Activated CD4-positive, alpha-beta memory T cell treated with anti-CD3 and anti-CD28 coated beads, Interleukin-2, amount 10 ng/mL, durations not matched to agents 7 days and 5 days (primary cell): ENCODE data around the gene GZMM. TPM values are rescaled to one million over a fixed set of nuclear protein-coding genes. Genes with fewer than 3 reads are reported as not detected.

Experiments used
- CTCF ChIA-PET: fragments of 350-600 bp; sonication (Branson Sonifier 250); formaldehyde crosslinking; loops from one replicate; lab custom pipeline; 2021; ENCODE audit warnings: antibody characterized with exemption, inconsistent platforms; lab: Charles Lee
- POLR2A ChIA-PET: fragments of 350-600 bp; sonication (Branson Sonifier 250); formaldehyde crosslinking; loops from one replicate; lab custom pipeline; 2021; ENCODE audit warnings: antibody characterized with exemption; lab: Charles Lee
- DNase-seq: peaks from one replicate; pipeline ENCODE4 v3.0.0-alpha.2; 2020
- H3K27ac Mint-ChIP-seq: one replicate; pipeline ENCODE4 v1.8.0; 2021; ENCODE audit warnings: mild to moderate bottlenecking, mixed read lengths
- H3K27me3 Mint-ChIP-seq: one replicate; pipeline ENCODE4 v1.8.0; 2021; ENCODE audit warnings: mixed read lengths
- H3K36me3 Mint-ChIP-seq: one replicate; pipeline ENCODE4 v1.8.0; 2021; ENCODE audit warnings: low read depth, mixed read lengths
- H3K4me1 Mint-ChIP-seq: one replicate; pipeline ENCODE4 v1.8.0; 2021; ENCODE audit warnings: mixed read lengths
- H3K4me3 Mint-ChIP-seq: one replicate; pipeline ENCODE4 v1.8.0; 2021; ENCODE audit warnings: mild to moderate bottlenecking, mixed read lengths
- H3K9me3 Mint-ChIP-seq: one replicate; pipeline ENCODE4 v1.8.0; 2021; ENCODE audit warnings: mixed read lengths
- total RNA-seq, 2 experiments: library from RNA; stranded (reverse); gene quantifications; one replicate each; pipeline ENCODE4 v1.2.3, GENCODE V29; 2021

The GZMM gene
- total RNA-seq, 2 experiments from 2014 or later = 45.1 to 45.2 TPM

DNA sequence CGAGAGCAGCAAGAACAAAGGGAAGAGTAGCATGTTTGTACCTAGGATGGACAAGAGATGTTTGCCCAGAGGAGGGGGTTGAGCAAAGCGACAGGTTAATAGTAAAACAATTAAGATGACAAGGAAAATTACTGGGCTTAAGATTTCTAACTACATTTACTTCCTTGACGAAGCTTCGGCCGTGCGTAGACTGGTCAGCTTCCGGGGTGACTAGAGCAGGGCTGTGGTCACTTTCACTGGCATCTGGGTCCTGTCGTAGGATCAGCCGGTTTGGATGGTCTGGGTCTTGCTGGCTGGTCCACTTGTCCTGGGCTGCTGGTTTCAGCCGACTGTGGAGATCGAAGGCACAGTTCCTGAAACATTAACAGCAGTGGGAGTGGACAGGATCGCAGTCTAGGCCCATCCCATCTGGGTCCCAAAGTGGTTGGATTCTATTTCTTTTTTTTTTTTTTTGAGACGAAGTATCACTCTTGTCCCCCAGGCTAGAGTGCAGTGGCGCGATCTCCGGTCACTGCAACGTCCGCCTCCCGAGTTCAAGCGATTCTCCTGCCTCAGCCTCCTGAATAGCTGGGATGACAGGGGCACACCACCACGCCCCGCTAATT lies 23.5 kb downstream of the GZMM start:
- CTCF ChIA-PET = no interaction called here
- Mint-ChIP-seq H3K4me1 (peaks cover 15% of the 10 kb centered on the region), H3K9me3 (no peaks in the 10 kb centered on the region), H3K4me3 (no peak overlapping the region), H3K27me3 (no peaks in the 10 kb centered on the region), H3K27ac (no peak overlapping the region), H3K36me3 (no peaks in the 10 kb centered on the region)
- no peak for DNase-seq
- POLR2A ChIA-PET = no interaction called here

DNA sequence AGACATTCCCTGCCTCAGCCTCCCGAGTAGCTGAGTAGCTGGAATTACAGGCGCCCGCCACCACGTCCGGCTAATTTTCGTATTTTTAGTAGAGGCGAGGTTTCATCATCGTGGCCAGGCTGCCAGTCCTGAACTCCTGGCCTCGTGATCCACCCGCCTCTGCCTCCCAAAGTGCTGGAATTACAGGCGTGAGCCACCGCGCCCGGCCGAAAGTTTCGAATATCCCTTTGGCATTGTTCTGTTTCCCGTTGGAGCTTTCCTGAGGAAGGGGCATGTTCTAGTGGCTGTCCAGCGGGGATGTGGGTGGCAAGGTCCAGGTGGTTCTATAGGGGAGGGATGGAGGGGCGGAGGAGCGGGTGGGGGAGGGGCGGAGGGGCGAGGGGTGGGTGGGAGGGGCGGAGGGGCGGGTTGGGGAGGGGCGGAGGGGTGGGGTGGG lies 26.4 kb downstream of the GZMM start:
- no peak for DNase-seq
- H3K9me3 Mint-ChIP-seq = no peaks in the 10 kb centered on the region
- peaks cover 33% of the 10 kb centered on the region for H3K4me1 Mint-ChIP-seq
- H3K4me3 Mint-ChIP-seq = peak overlapping the region; percentile 61
- H3K27ac Mint-ChIP-seq = peak overlapping the region; percentile 77
- POLR2A ChIA-PET = interaction anchor here (1.4 kb wide), 1 partner anchor 38 kb away, joined by 6 read pairs; the partner anchor contains the start of gene CDC34
- CTCF ChIA-PET = interaction anchor here (0.8 to 2.3 kb wide), 2 partner anchors 59 to 293 kb away, joined by 3 to 7 read pairs; no protein-coding TSS in a partner anchor
- H3K27me3 Mint-ChIP-seq = no peaks in the 10 kb centered on the region
- no peaks in the 10 kb centered on the region for H3K36me3 Mint-ChIP-seq

DNA sequence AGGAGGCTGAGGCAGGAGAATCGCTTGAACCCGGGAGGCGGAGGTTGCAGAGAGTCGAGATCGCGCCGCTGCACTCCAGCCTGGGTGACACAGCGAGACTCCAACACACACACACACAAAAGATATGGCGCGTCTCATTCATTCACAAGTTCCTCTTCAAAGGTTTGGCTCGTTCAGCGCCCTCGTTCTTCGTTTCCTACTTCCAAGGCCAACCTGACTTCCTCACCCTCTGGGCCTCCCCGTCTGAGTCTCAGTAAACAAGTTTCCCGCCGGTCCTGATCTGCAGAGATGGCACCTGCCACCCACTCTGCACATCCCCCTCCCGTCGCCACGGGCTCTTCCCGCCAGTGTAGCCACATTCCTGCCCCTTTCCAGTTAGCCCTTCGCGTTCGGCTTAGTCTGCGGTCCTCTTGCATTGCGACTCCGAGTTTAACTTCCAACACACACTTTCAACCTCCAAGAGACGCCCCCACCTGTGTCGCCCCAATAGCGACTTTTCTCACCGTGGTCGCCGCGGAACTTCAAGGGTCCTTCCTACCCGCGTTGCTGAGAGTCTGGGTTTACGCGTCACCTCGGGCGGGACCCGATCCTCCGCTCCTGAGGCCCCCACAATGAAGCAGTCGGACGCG lies 27.2 kb downstream of the GZMM start:
- Mint-ChIP-seq H3K4me1 (peaks cover 36% of the 10 kb centered on the region), H3K27ac (peak overlapping the region; percentile 96), H3K9me3 (no peaks in the 10 kb centered on the region), H3K4me3 (peak overlapping the region; percentile 84), H3K27me3 (no peaks in the 10 kb centered on the region), H3K36me3 (no peaks in the 10 kb centered on the region)
- peak; percentile 62 for DNase-seq
- ChIA-PET CTCF (interaction anchor here (0.8 to 2.3 kb wide), 2 partner anchors 60 to 65 kb away, joined by 3 to 7 read pairs; no protein-coding TSS in a partner anchor), POLR2A (interaction anchor here (1.0 to 2.2 kb wide), 6 partner anchors 27 to 64 kb away, joined by 3 to 12 read pairs (median 4); partner anchors contain the start of genes CDC34, GZMM and TPGS1)

DNA sequence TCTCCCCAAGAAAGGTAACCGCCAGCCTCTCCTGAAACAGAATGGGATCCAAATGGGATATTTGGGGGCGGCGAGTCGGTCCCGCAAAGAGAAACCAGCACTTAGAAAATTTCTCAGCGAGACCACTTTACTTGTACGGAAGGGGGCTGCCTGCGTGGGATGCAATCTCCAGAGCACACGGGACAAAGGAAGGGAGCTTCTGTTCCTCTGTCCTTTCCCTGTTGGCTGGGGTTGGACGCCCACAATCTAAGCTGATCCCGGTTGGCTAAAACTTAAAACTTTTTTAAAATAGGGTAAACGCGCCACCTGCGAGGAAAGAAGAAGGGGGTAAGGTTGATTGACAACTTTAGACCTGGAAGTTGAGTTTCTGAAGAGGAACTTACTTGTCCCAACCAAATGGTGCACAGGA lies 27.7 kb downstream of the GZMM start:
- H3K9me3 Mint-ChIP-seq = no peaks in the 10 kb centered on the region
- CTCF ChIA-PET = interaction anchor here (0.8 to 2.3 kb wide), 2 partner anchors 61 to 65 kb away, joined by 3 to 7 read pairs; no protein-coding TSS in a partner anchor
- no peak for DNase-seq

DNA sequence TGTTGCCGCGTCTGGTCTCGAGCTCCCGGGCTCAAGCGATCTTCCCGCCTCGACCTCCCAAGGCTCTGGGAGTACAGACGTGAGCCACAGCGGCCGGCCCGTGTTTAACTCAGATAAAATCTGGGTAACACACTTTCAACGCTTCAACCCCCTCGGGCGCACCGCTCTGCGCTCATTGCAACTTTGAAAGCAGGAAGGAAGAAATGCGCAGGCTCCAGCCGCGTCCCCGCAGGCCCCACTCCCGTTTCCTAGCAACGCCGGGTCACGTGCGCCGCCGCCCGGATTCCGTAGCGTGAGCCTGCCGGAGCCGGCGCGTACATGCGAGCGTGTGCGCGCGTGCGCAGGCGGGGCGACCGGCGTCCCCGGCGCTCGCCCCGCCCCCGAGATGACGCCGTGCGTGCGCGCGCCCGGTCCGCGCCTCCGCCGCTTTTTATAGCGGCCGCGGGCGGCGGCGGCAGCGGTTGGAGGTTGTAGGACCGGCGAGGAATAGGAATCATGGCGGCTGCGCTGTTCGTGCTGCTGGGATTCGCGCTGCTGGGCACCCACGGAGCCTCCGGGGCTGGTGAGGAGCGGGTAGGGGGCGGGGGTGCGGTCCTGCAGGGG lies 28.4 kb downstream of the GZMM start, which contains the start of gene BSG:
Gene BSG (plus strand): TSS at position 457 of the 603 bp plus-strand sequence. CDS start 39 bp downstream, at position 496.
- Mint-ChIP-seq H3K4me1 (peaks cover 47% of the 10 kb centered on the region), H3K9me3 (no peaks in the 10 kb centered on the region), H3K36me3 (no peaks in the 10 kb centered on the region), H3K4me3 (peak within 1 kb of the TSS; percentile 84), H3K27me3 (no peaks in the 10 kb centered on the region), H3K27ac (peak within 1 kb of the TSS; percentile 96)
- ChIA-PET CTCF (interaction anchor here (0.9 to 2.3 kb wide), 3 partner anchors 42 to 66 kb away, joined by 3 to 7 read pairs (median 3); partner anchors contain the start of gene TPGS1), POLR2A (interaction anchor here (0.7 to 2.2 kb wide), 12 partner anchors 12 to 226 kb away, joined by 3 to 12 read pairs (median 4); partner anchors contain the start of genes CDC34, GZMM, RNF126 and TPGS1)
- peak; percentile 99 for DNase-seq

More for the DNA sequence above, 27.7 kb downstream of the GZMM start:
- Mint-ChIP-seq H3K27me3 (no peaks in the 10 kb centered on the region), H3K36me3 (no peaks in the 10 kb centered on the region), H3K4me3 (peak overlapping the region; percentile 84), H3K4me1 (peaks cover 41% of the 10 kb centered on the region), H3K27ac (peak overlapping the region; percentile 96)
- POLR2A ChIA-PET = interaction anchor here (1.0 to 2.2 kb wide), 7 partner anchors 28 to 226 kb away, joined by 3 to 12 read pairs (median 3); partner anchors contain the start of genes CDC34, GZMM and TPGS1

DNA sequence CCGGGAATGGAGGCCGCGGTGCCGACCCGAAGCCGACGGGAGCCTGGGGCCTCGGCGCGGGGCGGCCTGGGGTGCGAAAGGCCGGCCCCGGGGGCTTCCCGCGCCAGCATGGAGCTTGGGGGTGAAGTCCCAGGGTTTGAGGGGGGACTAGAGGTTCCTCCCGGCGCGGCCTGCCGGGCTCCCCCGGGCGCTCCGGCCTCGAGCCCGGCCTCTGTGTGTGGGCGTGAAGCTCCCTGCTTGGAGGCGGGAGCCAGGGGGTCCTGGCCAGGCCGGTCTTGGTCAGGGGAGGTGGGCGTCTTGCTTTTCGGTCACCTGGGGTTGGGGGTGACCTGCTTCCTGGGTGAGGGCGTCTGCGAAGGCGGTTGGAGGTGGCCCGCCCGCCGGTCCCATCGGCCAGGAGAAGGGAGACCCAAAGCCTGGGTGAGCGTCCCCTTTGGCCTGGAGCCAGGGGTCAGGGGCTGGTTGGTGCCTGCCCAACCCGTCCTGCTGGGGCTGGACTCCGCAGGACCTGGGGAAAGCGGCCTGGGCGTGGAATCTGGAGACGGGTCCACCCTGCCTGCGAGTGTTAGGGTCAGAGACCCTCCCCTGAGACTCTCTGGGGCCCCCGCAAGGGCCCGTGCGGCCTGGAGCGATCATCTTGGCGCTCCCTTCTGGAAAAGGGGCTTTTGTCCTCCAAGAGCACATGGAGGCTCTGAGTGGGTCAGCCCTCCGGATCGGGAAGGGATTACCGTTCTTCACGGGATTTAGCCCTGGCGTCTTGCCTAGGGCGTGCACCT lies 29.1 kb downstream of the GZMM start:
- ChIA-PET CTCF (interaction anchor here (0.9 to 1.1 kb wide), 2 partner anchors 42 to 66 kb away, joined by 3 read pairs; partner anchors contain the start of gene TPGS1), POLR2A (interaction anchor here (0.6 to 2.2 kb wide), 9 partner anchors 11 to 463 kb away, joined by 3 to 12 read pairs (median 4); partner anchors contain the start of genes CDC34, RNF126 and TPGS1)

DNA sequence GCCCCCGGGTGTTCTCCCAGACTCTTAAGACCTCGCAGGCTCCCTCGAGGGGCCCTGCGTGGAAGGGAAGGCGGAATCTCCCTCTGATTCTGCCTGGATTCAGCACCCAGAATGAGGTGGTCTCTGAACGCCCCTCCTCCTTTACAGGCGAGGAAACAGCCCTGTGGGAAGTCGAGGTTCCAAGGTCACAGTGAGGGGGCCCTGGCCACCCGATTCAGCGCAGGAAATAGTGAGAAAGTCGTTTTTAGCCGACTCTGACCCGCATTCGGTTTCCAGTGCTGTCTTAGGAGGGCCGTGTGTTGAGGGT lies 29.6 kb downstream of the GZMM start:
- H3K27ac Mint-ChIP-seq = peak overlapping the region; percentile 68
- H3K9me3 Mint-ChIP-seq = no peaks in the 10 kb centered on the region
- peaks cover 2% of the 10 kb centered on the region for H3K36me3 Mint-ChIP-seq
- CTCF ChIA-PET = no interaction called here
- no peak for DNase-seq
- POLR2A ChIA-PET = interaction anchor here (1.5 kb wide), 1 partner anchor 11 kb away, joined by 4 read pairs; no protein-coding TSS in a partner anchor
- no peaks in the 10 kb centered on the region for H3K27me3 Mint-ChIP-seq
- H3K4me1 Mint-ChIP-seq = peaks cover 51% of the 10 kb centered on the region
- peak overlapping the region; percentile 84 for H3K4me3 Mint-ChIP-seq

More for the DNA sequence above, 29.1 kb downstream of the GZMM start:
- Mint-ChIP-seq H3K4me1 (peaks cover 49% of the 10 kb centered on the region), H3K4me3 (peak overlapping the region; percentile 84), H3K9me3 (no peaks in the 10 kb centered on the region), H3K36me3 (no peaks in the 10 kb centered on the region), H3K27ac (peak overlapping the region; percentile 68), H3K27me3 (no peaks in the 10 kb centered on the region)
- DNase-seq = peak; percentile 35

DNA sequence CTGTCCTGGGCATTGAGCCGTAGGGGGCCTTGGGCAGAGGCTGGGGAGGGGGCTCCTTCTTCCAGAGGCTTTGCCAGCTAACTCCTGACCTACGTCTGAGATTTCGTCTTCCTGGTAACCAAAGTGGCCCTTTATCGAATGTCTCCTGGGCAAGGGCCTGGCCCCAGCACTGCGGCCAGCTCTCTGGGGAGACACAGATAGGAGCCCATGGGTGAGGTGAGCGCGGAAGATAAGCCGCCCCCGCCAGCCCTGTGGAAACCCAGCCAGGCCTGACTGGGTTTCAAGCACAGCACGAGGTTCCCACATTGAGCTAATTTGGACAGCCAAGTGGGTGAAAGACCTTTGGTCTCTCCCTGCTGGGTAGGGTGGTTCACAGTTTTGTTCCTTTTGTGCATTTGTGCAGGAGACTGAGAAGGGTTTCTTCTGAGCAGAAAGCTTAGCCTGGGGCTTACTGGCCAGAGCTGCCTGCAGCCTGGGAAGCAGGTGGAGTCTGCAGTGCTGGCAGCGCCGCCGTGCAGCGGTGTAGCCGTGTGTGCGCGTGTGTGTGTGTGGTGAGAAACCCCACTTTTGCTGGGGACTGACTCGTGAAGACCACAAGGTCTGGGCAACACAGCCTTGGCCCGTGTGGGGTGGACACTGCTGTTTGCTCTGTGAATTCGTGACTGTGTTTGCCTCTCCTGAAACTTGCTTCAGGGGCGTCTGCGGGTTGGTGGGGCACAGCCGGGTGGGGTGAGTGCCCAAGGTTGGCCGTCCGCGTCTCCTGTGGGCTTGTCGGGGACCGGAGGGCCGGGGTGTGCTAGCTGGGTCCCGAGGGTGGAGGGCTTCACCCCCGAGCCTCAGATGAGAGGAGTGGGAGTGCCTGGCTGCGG lies 31.0 kb downstream of the GZMM start:
- no peak for DNase-seq
- ChIA-PET CTCF (interaction anchor here (0.7 kb wide), 2 partner anchors 9 to 876 kb away, joined by 3 to 4 read pairs; no protein-coding TSS in a partner anchor), POLR2A (interaction anchor here (0.7 to 1.8 kb wide), 4 partner anchors 10 to 86 kb away, joined by 3 to 4 read pairs (median 4); partner anchors contain the start of genes CDC34 and TPGS1)
- H3K9me3 Mint-ChIP-seq = no peaks in the 10 kb centered on the region
- H3K4me1 Mint-ChIP-seq = peaks cover 47% of the 10 kb centered on the region
- peak overlapping the region; percentile 47 for H3K4me3 Mint-ChIP-seq
- no peak overlapping the region for H3K27ac Mint-ChIP-seq
- no peaks in the 10 kb centered on the region for H3K27me3 Mint-ChIP-seq
- peaks cover 3% of the 10 kb centered on the region for H3K36me3 Mint-ChIP-seq

DNA sequence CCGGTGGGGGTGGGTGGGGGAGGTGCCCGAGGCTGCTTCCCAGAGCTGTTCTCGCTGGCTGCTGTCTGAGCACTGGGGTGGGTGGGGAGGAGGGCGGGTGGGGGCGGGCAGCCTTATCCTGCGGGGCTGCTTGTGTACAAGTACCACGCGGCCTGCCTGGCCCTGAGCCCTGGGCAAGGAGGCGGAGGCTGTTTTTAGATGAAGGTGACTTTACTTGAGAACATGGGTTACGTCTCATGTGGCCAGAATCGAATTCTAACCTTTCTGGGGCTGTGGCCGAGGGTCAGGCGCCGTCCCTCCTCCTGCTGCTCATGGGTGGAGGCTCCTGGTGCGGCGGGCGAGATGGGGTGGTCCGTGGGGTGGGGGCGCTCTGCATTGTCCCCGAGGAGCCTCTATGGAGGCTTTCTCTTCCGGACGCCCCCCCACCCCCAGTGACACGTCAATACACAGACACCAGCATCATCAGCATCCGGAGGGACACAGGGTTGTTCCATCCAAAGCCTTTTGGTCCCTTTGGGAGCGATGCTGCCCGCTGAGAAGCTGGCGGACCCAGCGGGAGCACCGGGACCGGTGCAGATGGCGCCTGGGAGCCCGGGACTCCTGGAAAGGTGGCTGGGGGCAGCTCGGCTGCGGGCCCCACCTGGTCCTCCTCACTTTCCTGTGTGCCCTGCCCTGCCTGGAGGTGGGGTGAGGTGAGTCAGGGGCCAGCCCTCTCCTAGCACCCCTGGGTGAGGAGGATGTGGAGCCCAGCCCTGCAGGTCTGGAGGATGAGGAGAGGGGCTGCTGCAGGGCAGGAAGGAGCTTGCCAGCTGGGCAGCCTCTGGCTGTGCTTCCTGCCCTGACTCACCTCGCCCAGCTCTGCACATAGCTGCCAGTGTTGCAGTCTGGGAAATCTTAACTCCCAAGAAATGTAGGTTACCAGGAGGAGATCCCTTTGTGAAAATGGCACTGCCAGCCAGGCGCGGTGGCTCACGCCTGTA lies 32.0 kb downstream of the GZMM start:
- Mint-ChIP-seq H3K27me3 (no peaks in the 10 kb centered on the region), H3K36me3 (peaks cover 7% of the 10 kb centered on the region), H3K4me1 (peaks cover 45% of the 10 kb centered on the region), H3K27ac (no peak overlapping the region), H3K4me3 (no peak overlapping the region), H3K9me3 (no peaks in the 10 kb centered on the region)
- CTCF ChIA-PET = interaction anchor here (0.9 to 1.9 kb wide), 2 partner anchors 9 to 11 kb away, joined by 4 to 6 read pairs; no protein-coding TSS in a partner anchor
- DNase-seq = no peak
- POLR2A ChIA-PET = interaction anchor here (0.7 to 1.8 kb wide), 4 partner anchors 42 to 85 kb away, joined by 3 to 4 read pairs (median 3); partner anchors contain the start of genes CDC34 and TPGS1

DNA sequence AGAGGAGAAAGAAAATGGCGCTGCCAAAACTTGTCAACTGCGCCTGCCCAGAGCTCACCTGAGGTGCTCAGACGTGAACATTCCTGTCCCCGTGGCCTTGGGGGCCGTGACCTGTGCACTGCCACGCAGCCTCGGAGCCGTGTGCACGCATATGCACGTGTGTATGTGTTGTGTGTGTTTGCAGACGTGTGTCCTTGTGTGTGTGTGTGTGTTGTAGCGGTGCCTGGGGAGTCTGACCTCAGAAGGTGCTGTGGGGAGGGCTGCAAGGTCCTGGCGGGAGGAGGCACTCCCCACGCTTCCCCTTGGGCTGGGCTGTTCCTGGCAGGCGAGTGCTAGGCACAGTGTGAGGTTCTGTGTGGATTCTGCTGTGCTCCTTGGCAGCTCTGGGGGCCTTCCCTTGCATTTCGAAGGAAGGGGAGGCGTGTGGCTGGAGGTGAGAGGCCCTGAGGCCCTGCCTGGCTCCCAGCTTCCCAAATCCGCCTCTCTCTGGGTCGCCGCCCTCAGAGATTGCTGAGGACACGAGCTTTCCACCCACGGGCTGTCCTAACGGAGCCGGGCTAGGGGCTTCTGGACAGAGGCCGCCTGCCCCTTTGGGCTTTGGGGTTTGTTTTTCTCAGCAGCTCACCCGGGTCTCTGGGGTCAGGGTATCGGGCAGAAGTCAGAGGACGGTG lies 33.0 kb downstream of the GZMM start:
- DNase-seq = no peak
- Mint-ChIP-seq H3K4me3 (no peak overlapping the region), H3K36me3 (peaks cover 7% of the 10 kb centered on the region), H3K9me3 (no peaks in the 10 kb centered on the region), H3K4me1 (peaks cover 39% of the 10 kb centered on the region), H3K27me3 (no peaks in the 10 kb centered on the region), H3K27ac (no peak overlapping the region)
- ChIA-PET POLR2A (interaction anchor here (0.8 to 1.4 kb wide), 2 partner anchors 11 to 43 kb away, joined by 3 to 4 read pairs; no protein-coding TSS in a partner anchor), CTCF (interaction anchor here (0.9 to 1.9 kb wide), 2 partner anchors 8 to 10 kb away, joined by 4 to 6 read pairs; no protein-coding TSS in a partner anchor)
